Fibroblast of mammary gland (primary cell): ENCODE results near the gene ENTR1.

Experiments used
- DNase-seq: peaks from one replicate; pipeline ENCODE4 v3.0.0-alpha.2; 2010; ENCODE audit warnings: low read depth
- H3K4me3 ChIP-seq: 2 replicates; pipeline ENCODE4 v1.5.1; 2011; ENCODE audit warnings: low read depth, mild to moderate bottlenecking, low read length, moderate library complexity; ENCODE audit not compliant: control insufficient read depth
- TF ChIP-seq, protein P1 (sequence below): conservative IDR thresholded peaks from 2 replicates; pipeline ENCODE4 v1.5.1; 2011; ENCODE audit warnings: low read depth, low read length, inconsistent platforms; ENCODE audit not compliant: control insufficient read depth, insufficient read depth

ENTR1 gene

DNA sequence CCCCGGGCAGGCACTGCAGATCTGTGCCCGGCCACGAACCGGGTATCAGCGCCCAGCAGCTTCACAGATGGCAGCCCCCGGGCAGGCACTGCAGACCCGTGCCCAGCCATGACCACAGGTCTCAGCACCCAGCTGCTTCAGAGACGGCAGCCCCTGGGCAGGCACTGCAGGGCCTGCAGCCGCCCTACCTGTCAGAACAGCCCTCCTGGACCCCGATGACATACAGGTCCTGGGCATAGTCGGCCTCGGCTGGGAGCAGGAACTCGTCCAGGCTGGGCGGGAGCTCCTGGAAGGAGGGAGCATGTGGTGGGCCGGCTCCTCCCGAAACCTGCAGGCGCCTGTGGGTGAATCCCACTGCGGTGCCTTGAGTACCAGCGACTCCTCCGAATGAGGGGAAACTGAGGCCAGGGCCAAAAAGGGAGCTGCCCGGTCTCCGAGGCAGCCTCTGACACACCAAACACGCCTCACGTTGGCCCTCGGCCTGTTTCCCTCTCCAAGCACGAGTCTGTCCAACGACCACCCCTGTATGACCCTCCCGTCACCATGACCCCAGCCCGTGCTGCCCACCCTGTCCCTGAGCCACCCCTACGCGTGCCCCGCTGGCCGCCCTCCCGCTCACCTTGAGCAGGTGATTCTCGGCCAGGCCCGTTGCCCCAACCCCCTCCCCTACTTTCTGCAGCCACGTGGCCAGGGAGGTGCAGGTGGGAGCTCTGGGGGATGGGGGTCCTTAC lies 23.6 kb upstream of the ENTR1 start:
- no peak overlapping the region for H3K4me3 ChIP-seq
- no peak for DNase-seq
- TF ChIP-seq, protein P1, sequence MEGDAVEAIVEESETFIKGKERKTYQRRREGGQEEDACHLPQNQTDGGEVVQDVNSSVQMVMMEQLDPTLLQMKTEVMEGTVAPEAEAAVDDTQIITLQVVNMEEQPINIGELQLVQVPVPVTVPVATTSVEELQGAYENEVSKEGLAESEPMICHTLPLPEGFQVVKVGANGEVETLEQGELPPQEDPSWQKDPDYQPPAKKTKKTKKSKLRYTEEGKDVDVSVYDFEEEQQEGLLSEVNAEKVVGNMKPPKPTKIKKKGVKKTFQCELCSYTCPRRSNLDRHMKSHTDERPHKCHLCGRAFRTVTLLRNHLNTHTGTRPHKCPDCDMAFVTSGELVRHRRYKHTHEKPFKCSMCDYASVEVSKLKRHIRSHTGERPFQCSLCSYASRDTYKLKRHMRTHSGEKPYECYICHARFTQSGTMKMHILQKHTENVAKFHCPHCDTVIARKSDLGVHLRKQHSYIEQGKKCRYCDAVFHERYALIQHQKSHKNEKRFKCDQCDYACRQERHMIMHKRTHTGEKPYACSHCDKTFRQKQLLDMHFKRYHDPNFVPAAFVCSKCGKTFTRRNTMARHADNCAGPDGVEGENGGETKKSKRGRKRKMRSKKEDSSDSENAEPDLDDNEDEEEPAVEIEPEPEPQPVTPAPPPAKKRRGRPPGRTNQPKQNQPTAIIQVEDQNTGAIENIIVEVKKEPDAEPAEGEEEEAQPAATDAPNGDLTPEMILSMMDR: no peak

DNA sequence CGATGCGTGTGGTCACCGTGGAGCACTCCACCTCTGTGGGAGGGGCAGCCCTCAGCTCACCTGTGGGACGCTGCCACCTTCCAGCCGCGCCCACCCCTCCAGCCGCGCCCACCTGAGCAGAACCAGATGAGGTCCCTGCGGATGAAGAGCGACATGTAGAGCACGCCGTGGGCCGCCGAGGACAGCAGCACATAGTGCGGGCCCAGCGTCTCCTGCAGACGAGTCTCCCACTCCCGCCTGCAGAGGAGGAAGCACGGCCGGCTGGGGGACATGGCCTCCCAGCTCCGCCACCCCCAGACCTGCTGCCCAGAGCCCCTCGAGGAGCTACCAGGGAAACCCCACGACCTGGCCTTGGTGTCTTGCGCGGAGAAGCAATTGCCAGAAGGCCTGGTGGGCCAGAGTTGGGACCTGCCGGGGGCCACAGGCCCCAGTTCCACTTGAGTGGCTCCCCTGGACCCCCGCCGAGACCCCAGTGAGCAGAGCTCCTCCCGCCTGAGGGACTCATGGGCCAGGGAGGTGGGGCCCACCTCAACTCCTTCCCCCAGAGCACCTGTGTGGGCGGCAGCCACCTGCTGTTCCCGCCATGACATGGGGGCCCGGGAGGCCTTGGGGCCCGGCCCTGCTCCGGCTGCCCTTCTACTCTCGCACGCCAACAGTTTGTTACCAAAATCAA lies 22.8 kb upstream of the ENTR1 start:
- no peak overlapping the region for H3K4me3 ChIP-seq
- TF ChIP-seq, protein P1: no peak
- no peak for DNase-seq

DNA sequence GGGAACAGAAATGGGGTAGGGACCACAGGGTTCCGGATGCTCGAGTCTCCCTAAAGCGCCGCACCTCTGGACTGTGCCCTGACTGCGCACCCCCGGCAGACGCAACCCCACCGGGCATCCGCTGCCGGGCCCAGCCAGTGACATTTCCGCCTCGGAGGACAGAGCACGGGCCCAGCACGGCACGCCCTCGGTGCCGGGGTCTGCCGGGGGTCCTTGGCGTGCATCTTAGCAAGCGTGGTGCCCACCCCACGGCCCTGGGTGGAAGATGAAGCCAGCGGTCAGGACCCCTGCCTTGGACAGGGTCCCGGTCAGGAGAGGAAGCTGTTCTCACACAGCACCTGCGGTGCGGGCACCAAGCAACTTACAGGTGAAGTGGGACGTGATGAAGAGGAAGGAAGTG lies 22.2 kb upstream of the ENTR1 start:
- TF ChIP-seq, protein P1: no peak
- H3K4me3 ChIP-seq: no peak overlapping the region
- DNase-seq: no peak

DNA sequence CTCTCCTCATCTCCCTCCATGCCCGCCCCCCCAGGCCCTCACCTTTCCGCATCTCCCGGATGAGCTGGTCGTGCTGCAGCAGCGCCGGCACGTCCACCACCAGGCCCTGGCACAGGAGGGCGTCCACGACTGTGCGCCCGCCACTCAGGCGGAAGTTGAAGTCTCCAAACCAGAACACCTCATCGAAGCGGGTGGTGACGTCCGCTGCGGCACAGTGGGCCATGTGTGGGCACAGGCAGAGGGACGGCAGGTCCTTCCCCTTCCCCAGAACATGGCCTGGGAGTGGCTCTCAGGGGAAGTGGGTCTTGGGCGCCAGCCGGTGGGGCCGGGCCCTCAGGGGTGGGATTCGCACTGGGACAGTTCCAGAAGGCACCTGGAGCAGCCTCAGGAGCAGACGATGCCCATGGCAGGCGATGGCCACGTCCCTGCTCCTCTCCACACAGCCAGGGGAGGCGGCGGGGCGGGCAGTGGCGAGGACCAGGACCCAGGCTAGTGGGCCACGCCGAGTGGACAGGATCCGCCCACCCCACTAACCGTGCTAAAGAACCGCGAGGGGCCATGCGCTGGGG lies 21.5 kb upstream of the ENTR1 start:
- DNase-seq: no peak
- TF ChIP-seq, protein P1: no peak
- no peak overlapping the region for H3K4me3 ChIP-seq

DNA sequence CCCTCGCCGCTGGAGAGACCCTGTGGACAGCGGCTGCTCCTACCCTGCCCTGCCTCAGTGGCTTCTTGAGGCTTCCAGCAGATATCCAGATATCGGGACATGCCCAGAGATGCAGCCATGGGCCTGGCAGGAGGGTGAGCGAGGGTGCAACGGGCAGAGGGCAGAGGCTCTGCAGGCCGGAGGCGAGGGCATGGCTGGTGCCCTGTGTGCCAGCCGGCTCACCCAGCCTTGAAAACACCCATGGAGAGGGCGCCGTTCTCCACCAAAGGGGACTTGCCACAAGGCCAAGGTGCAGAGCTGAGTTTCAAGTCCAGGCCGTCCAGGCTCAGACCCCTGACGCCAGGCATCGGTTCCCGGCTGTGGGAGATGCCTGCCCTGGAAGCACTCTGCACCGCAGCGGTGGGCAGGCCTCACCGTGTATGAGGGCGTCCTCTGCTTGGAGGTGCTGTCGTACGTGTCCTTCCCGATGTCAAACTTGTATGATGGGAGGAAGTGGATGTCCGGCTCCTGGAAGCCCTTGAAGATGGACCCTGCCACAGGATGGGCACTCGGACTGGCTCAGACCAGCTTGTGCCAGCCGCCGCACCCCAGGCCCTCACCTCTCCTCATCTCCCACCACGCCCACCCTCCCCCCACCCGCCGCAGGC lies 20.3 kb upstream of the ENTR1 start:
- DNase-seq: no peak
- TF ChIP-seq, protein P1: no peak
- no peak overlapping the region for H3K4me3 ChIP-seq

DNA sequence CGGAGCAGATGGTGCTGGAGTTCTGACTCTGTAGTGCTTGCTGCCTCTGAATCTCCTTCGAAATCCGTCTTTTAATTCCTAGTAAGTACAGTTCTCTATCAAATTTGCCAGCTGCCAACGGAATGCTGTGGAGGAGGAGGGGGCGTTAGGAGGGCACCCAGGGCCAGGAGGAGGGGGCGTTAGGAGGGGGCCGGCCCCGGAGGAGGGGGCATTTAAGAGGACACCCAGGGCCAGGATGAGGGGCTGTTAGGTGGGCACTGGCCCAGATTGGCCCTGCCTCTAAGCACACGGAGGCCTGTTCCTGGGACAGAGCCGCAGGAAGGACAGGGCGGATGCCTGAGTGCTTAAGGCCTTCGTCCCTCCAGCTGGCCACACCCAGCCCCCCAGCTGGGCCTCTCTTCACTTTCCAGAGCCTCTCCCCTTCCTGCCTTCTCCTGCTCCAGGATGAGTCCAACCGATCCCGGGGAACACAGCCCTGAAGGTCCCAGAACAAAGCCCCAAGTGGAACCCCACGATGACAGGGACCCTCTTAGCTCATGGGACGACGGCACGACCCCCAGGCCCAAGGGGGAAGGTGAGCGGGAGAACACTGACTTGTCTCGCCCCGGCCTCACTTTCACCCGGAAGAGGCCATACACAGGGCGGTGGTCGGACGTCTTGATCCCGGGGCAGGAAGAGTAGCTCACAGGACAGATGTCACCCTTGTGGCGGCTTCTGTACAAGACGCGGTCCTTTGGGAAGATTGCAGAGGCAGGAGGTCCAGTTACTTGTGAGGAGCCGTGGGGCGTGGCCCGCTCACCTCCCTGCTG lies 19.5 kb upstream of the ENTR1 start:
- no peak for DNase-seq
- TF ChIP-seq, protein P1: no peak
- no peak overlapping the region for H3K4me3 ChIP-seq
